Effector CD8-positive, alpha-beta T cell (primary cell): ENCODE results near the gene AXIN1.
"Not testable (repeated sequence)": the region's sequence is repeated elsewhere in the genome, so short reads cannot be mapped to it uniquely, and the experiment has no call there.

Experiments used
- DNase-seq: peaks from one replicate; lab custom pipeline; 2025; lab: John Stamatoyannopoulos, UW

Gene AXIN1

DNA sequence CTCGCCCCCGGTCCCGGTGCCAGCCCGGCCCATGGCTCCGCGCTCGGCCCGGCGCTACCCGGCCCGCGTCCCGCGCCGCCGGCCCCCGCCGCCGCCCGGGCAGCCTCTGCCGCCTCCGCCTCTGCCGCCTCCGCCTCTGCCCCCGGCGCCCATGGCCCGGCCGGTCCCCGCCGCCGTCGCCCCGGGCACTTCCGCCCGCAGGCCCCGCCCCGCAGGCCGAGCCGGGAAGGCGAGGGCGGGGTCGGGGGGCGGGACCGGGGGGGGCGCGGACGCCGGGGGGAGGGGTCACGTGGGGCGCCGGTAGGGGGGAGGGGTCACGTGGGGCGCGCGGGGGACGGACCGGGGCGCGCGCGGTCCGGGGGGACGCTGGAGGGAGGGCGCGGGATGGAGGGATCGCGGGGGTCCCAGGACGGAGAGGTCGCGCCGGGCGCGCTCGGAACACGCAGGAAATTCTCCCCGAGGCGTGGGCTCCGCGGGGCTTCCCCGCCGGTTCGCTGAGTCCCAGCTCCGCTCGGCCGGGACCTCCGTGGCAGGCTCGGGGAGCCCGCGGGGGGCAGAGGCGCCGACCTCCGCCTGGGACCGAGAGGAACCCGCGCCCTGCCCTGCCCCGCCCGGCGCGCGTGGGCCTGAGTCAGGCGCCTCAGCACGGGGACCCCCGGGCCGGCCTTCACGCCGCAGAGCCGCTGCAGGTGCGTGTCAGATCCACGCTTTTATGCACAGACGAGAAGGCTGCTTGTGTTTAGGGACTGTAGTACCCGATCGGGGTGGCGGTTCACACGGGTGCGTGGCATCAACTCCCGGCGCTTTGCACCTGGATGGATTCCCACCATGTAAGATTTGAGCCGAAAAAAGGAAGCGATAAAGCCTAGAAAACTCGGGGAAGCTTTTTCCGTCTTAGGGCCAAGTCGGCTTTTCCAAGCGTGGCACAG is 29.5 kb upstream of the AXIN1 start, which contains the start of gene PGAP6:
Gene PGAP6, minus strand, starts transcription at position 190 of the 929 bp plus-strand sequence. Its CDS starts 157 bp downstream, at position 33.
- peak; percentile 61 for DNase-seq

- DNase-seq = no peak
These were observed 28.7 kb upstream of the AXIN1 start for GRCh38 chr16:381012-381788.

DNA sequence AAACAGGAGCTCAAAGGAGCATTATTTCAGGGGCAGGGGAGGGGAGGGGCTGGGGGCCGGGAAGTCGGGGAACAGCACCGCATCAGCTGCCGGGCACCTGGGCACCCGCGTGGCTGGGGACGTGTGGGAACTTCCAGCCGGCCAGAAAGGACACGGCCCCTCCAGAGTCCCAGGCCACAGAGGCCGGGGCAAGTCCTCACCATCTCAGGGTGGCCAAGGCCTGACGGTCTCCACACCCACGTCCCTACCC is 28.2 kb upstream of the AXIN1 start:
- no peak for DNase-seq

DNA sequence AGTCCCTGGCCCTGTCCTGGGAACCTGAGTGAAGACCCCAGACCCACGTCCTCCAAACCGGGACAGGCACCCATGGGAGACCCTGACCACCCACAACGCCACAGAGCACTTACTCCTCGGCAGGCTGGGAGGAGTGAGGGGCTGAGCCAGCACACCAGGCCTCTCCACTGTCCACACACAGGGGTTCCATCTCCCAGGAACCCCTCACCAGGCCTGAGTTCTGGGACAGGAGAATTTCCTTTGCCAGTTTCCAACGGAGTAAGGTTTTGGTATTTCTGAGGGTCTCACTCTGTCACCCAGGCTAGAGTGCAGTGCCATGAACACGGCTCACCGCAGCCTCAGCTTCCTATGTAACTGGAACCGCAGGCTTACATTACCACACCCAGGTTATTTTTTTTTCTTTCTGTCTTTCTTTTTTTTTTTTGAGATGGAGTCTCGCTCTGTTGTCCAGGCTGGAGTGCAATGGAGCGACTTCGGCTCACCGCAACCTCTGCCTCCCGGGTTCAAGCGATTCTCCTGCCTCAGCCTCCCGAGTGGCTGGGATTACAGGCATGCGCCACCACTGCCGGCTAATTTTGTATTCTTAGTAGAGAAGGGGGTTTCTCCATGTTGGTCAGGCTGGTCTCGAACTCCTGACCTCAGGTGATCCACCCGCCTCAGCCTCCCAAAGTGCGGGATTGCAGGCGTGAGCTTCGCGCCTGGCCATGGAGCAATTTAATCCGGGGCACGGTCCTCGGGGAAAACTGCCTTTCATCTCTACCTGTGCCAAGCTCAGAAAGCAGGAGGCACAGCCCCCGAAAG is 27.6 kb upstream of the AXIN1 start:
- no peak for DNase-seq

- no peak for DNase-seq
These were observed 26.8 kb upstream of the AXIN1 start for GRCh38 chr16:379183-379960.

DNA sequence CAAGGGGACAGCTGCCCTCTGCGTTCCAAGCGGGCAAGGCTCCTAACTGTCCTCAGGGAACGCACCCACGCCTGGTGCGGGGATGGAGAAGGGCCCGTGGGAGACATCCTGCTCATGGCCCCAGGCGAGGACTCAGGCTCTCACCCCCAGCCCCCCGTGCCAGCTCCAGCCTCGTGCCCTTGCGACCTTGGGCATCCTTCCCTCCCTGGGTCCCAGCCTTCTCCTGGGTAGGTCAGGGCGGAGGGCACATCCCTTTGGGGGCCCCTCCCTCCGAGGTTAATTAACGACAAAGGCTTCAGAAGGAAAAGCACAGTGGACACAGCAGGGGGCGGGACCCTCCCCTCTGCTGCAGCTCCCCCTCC is 26.3 kb upstream of the AXIN1 start:
- DNase-seq = no peak

GRCh38 chr16:378113-378820 is 25.7 kb upstream of the AXIN1 start:
- not testable (repeated sequence) for DNase-seq

DNA sequence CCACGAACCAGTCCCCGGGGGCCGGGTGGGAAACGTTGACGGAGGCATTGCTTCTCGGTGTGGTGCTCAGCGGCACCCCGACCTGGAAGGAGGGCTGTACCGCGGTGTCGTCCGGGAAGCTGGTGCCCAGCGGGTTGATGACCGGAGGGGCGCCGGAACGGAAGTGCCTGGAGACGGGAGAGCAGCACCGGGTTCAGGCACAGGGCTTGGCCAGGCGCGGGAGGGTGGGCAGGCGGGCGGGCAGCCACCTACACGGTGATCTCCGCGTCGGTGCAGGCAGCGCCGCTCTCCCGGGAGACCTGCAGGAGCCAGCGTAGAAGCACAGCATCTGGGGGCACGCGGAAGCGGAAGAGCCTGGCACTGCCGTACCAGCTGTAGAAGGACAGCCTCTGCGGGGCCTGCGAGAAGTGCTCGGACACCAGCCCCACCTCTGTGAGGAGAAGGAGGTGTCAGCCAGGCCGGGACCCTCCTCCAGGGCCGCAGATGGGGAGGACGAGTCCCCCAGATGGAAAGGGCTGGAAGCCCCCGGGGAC is 25.0 kb upstream of the AXIN1 start:
- DNase-seq = no peak

GRCh38 chr16:376817-377418 is 24.4 kb upstream of the AXIN1 start:
- no peak for DNase-seq

DNA sequence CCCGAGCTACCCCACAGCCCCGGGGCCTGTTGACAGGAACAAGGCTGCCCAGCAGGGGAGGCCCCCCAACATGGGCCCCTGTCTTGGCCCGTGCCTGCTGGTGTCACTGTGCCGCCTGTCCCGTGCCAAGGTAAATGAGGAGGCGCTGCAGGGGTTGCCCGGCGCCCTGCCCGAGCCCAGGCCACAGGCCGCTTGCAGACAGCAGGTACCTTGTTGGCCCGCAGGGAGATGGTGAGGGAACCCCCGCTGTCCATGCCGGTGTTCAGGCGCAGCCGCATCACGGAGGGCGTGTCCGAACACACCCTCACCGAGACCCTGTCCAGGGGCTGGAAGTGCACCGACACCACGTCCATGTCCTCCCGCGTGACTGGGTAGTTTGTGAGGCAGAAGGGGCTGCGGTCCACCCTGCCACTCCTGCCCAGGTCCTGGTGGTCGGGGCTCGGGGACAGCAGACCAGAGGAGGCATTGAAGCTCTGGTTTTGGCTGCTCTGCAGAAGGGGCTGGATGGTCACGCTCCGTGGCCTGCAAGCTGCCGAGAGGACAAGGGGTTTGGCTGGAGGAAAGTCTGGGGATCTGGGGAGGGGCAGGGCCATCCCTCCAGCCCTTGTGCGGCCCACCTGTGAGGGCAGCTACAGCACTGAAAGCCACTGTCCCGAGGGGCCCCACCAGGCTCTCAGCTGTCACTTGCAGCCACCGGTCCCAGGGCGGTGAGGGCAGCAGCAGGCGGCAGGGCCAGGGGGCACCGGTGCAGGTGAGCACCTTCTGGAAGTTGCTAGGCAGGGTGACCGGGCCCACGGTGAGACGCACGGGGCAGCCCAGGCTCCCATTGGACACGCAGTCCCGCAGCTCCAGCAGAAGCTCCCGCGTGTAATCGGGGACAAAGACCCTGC is 23.6 kb upstream of the AXIN1 start:
- DNase-seq = no peak

GRCh38 chr16:375212-375611 is 22.7 kb upstream of the AXIN1 start:
- no peak for DNase-seq

GRCh38 chr16:374616-374926 is 22.0 kb upstream of the AXIN1 start:
- no peak for DNase-seq

DNA sequence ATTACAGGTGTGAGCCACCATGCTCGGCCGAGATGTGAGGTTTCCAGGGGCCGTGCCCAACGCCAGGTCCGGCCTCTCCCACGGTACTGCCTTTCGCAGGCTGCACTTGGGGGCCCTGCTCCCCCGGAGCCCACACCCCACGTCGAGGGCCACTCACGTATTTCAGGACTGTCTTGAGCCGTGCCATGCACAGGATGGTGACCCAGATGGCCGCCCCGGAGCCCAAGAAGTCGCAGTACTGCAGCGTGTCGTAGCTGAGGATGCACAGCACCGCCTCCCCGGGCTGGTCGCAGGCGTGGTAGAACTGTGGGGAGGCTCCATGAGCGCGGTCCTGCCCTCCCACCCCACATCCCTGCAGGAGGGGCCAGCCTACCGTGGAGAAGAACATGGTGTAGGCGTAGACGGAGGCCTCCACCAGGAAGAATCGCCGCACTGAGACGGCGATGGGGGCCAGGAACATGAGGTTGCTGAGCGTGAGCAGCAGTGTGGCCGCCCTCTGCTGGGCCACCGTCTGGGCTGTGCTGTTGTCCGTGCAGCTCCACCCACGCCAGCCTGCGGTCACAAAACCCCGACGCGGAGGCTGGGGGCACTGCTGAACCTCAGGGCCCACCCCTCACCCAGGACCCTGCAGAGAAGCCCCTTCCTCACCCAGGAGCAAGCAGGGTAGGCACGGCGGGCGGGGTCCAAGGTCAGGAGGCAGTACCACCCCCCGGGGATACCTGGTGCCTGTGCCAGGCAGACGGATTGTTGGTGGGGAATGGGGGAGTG is 21.5 kb upstream of the AXIN1 start:
- DNase-seq = no peak

GRCh38 chr16:373020-373598 is 20.6 kb upstream of the AXIN1 start:
- no peak for DNase-seq

GRCh38 chr16:372302-372983 is 19.9 kb upstream of the AXIN1 start:
- DNase-seq = no peak

GRCh38 chr16:371515-372301 is 19.2 kb upstream of the AXIN1 start:
- no peak for DNase-seq

- DNase-seq = no peak
These were observed 18.5 kb upstream of the AXIN1 start for GRCh38 chr16:370979-371514.
